Liver (tissue), 3 donors: ENCODE measurements around the gene FOXM1.
A peak's percentile ranks its signal among the peaks of the same experiment; 100 is the strongest.

ENCODE experiments used
- CTCF ChIP-seq: fragments of 150-350 bp; IDR thresholded peaks from 2 replicates; pipeline ENCODE4 v1.5.1; 2017; ENCODE audit warnings: improper control_type of control experiment, low read depth, low read length; ENCODE audit not compliant: missing input control
- EGR1 ChIP-seq, 2 donors: IDR thresholded peaks; 2 replicates each; pipeline ENCODE4 v1.6.1; 2016 to 2018; ENCODE audit warnings: antibody characterized with exemption in 2 of 2, low read depth in 2 of 2
- GABPA ChIP-seq, 2 donors: IDR thresholded peaks in 1 of 2; conservative IDR thresholded peaks in 1 of 2; 2 replicates each; pipeline ENCODE4 v1.6.1; 2016; ENCODE audit warnings: antibody characterized with exemption in 2 of 2, mild to moderate bottlenecking in 1 of 2, moderate library complexity in 1 of 2
- MAX ChIP-seq: IDR thresholded peaks from 2 replicates; pipeline ENCODE4 v1.6.1; 2016; ENCODE audit warnings: antibody characterized with exemption
- TAF1 ChIP-seq: conservative IDR thresholded peaks from 2 replicates; pipeline ENCODE4 v1.6.1; 2016; ENCODE audit warnings: antibody characterized with exemption, mild to moderate bottlenecking
- YY1 ChIP-seq: IDR thresholded peaks from 2 replicates; pipeline ENCODE4 v1.6.1; 2016; ENCODE audit warnings: antibody characterized with exemption, mild to moderate bottlenecking
- TF ChIP-seq, protein P1 (sequence below): IDR thresholded peaks from 2 replicates; pipeline ENCODE4 v1.6.1; 2016; ENCODE audit warnings: antibody characterized with exemption, mild to moderate bottlenecking
- TF ChIP-seq, protein P2 (sequence below): IDR thresholded peaks from 2 replicates; pipeline ENCODE4 v1.6.1; 2016; ENCODE audit warnings: antibody characterized with exemption
- donor health status: healthy.
- donor health status: healthy.

DNA sequence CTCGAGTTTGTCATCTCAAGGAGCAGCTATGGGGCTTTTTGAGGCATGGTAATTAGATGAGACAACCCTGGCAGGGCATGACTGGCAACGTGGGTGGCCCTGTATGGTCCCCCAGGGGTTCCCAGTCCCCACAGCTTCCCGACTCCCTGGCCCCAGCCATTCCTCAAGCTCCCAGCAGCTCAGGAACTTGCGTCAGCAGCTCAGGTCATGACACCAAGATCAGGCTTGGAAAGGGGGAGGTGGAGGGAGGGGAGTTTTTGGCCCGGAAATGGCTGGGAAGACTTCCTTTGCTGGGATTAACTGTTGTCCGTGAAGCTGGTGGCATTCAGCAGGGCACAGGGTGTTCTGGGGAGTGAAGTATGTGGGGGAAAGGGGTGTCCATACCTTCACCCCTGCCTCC lies 31.7 kb downstream of the FOXM1 start:
- TF ChIP-seq CTCF (no peak), GABPA (IDR thresholded peaks at IDR 0.05 in 1 of 2, conservative IDR thresholded peaks at IDR 0.05 in 1 of 2) (peak in 1 of 2 donors; percentile 58), MAX (no peak), TAF1 (no peak), EGR1 (IDR thresholded peaks at IDR 0.05; ENCODE audit: low read depth in 2 of 2) (no peak), YY1 (no peak)
- TF ChIP-seq, protein P1, sequence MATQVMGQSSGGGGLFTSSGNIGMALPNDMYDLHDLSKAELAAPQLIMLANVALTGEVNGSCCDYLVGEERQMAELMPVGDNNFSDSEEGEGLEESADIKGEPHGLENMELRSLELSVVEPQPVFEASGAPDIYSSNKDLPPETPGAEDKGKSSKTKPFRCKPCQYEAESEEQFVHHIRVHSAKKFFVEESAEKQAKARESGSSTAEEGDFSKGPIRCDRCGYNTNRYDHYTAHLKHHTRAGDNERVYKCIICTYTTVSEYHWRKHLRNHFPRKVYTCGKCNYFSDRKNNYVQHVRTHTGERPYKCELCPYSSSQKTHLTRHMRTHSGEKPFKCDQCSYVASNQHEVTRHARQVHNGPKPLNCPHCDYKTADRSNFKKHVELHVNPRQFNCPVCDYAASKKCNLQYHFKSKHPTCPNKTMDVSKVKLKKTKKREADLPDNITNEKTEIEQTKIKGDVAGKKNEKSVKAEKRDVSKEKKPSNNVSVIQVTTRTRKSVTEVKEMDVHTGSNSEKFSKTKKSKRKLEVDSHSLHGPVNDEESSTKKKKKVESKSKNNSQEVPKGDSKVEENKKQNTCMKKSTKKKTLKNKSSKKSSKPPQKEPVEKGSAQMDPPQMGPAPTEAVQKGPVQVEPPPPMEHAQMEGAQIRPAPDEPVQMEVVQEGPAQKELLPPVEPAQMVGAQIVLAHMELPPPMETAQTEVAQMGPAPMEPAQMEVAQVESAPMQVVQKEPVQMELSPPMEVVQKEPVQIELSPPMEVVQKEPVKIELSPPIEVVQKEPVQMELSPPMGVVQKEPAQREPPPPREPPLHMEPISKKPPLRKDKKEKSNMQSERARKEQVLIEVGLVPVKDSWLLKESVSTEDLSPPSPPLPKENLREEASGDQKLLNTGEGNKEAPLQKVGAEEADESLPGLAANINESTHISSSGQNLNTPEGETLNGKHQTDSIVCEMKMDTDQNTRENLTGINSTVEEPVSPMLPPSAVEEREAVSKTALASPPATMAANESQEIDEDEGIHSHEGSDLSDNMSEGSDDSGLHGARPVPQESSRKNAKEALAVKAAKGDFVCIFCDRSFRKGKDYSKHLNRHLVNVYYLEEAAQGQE = no peak
- TF ChIP-seq, protein P2, sequence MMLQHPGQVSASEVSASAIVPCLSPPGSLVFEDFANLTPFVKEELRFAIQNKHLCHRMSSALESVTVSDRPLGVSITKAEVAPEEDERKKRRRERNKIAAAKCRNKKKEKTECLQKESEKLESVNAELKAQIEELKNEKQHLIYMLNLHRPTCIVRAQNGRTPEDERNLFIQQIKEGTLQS = no peak
